ENCODE results near the gene GALNT18.

- TF ChIP-seq, protein P1, sequence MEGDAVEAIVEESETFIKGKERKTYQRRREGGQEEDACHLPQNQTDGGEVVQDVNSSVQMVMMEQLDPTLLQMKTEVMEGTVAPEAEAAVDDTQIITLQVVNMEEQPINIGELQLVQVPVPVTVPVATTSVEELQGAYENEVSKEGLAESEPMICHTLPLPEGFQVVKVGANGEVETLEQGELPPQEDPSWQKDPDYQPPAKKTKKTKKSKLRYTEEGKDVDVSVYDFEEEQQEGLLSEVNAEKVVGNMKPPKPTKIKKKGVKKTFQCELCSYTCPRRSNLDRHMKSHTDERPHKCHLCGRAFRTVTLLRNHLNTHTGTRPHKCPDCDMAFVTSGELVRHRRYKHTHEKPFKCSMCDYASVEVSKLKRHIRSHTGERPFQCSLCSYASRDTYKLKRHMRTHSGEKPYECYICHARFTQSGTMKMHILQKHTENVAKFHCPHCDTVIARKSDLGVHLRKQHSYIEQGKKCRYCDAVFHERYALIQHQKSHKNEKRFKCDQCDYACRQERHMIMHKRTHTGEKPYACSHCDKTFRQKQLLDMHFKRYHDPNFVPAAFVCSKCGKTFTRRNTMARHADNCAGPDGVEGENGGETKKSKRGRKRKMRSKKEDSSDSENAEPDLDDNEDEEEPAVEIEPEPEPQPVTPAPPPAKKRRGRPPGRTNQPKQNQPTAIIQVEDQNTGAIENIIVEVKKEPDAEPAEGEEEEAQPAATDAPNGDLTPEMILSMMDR (IDR thresholded peaks at IDR 0.05; ENCODE audit: insufficient read depth, low read length, poor library complexity, severe bottlenecking), result no peak
- no peak for TF ChIP-seq EZH2phosphoT487 (conservative IDR thresholded peaks at IDR 0.05; ENCODE audit: low read length)
Measured at GRCh38 chr11:11584937-11585336, 36.9 kb downstream of the GALNT18 start.

Measured in SU-DHL-6 (cell line).